Stimulated activated CD4-positive, alpha-beta T cell treated with anti-CD3 and anti-CD28 coated beads, Interleukin-15, amount 100 ng/mL, for 24 hours (primary cell): ENCODE data around the gene LZTS3.
A peak's percentile ranks its signal among the peaks of the same experiment; 100 is the strongest.
"Not testable (repeated sequence)": the region's sequence is repeated elsewhere in the genome, so short reads cannot be mapped to it uniquely, and the experiment has no call there.

Source experiments
- DNase-seq: peaks from one replicate; pipeline ENCODE4 v3.0.0-alpha.2; 2020

The LZTS3 gene

DNA sequence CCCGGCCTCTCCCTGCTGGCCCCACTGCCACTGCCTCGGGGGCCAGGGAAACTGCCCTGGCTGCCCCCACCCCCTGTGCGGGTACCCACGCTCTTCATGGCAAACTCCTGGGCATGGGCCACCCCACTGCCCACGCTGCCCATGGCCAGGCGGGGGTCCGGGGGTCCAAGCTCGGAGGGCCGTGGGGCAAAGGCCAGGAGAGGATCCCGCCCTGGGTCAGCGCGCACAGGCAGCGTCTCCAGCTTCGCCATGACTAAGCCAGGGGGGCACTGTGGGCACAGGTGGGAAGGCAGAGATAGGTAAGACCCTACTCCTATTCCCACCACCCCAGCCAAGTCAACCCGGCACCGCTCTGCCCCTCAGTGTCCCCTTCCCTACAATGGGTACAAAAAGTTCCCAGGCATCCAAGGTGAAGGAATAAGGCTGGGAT is 6.4 kb downstream of the LZTS3 start:
- no peak for DNase-seq

DNA sequence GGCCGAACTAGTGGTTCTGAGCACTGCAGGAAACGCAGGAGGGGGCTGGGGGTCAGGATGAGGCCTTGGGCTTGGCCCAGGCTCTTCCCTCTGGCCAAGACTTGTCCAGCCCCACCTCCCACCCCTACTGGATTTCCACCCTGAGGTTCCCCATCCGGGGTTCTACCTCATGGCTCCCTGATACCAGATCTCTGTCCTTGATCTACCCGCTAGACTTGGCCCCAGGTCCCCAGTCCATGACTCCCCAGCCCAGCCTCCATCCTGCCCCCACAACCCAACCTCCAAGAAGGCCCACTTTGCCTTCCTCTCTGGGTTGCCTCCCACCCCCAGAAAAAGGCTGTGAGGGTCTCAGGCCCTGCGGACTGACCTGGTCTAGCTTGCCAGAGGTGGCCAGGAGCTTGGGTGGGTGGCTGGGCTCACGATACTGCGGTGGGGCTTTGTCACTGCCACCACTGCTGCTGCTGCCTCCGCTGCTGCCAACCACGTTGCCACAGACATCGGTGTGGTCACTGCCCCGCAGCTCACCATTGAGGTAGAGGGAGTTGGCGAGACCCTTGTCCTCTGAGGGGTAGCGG is 6.9 kb downstream of the LZTS3 start:
- no peak for DNase-seq

DNA sequence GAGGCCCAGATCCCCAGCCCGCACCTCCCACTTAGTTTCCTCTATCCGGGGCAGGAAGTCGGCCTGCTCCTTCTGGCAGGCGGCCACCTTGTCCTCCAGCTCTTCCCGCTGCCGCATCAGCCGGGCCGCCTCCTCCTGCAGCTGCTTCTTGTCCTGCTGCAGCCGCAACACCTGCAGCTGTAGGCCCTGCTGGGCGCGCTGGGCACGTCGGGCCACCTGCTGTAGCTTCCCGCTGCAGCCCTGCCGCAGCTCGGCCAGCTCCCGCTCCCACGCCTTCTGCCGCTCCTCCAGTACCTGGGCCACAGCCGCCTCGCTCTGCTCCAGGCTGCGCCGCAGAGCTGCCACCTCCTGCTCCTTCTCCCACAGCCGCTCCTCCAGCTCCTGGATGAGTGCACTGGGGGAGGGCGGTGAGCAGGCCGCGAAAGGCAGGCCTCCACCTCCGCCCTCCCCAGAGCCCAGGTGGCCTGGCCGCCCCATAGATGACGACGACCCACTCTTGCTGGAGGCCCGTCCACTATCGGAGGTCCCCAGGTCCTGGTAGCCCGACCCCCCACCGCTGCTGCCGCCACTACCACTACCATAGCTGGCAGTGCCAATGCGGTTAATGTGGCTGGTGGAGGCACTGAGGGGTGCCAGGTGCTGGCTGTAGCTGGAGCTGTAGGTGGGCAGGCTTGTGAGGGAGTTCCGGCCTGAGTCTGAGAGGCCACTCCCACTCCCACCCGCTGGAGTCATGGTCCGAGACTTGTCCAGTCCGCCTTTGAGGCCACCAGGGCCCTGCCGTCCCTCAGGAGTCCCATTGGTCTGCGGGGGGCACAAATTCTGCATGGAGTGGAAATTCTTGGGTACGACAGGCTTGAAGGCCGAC is 7.6 kb downstream of the LZTS3 start:
- no peak for DNase-seq

DNA sequence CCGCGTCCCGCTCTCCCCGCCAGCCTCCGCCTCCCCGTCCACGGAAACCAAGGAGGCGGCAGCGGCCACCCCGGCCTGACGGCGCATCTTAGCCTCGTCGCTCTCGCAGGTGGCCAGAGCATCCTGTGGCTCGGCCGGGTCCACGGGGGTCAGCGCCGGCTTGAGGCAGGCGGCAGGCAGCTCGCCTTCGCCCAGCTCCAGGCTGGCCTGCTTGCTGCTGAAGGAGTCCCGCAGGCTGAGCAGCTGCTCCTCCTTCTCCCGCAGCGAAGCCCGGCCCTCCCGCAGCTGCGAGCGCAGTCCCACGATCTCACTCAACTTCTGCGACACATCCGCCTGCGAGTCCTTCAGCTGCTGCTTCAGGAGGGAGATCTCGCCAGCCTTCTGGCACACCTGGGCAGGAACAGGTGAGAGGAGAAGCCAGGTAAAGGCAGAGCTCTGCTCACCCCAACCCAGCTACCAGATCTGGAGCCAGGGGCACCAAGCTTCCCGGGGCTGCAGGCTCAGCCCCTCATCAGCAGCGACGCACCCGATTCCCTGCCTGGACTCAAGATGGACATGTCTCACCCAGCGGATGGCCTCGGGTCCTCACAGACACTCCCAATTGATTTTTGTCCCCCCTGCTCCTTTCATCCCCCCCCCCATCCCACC is 8.5 kb downstream of the LZTS3 start:
- no peak for DNase-seq

DNA sequence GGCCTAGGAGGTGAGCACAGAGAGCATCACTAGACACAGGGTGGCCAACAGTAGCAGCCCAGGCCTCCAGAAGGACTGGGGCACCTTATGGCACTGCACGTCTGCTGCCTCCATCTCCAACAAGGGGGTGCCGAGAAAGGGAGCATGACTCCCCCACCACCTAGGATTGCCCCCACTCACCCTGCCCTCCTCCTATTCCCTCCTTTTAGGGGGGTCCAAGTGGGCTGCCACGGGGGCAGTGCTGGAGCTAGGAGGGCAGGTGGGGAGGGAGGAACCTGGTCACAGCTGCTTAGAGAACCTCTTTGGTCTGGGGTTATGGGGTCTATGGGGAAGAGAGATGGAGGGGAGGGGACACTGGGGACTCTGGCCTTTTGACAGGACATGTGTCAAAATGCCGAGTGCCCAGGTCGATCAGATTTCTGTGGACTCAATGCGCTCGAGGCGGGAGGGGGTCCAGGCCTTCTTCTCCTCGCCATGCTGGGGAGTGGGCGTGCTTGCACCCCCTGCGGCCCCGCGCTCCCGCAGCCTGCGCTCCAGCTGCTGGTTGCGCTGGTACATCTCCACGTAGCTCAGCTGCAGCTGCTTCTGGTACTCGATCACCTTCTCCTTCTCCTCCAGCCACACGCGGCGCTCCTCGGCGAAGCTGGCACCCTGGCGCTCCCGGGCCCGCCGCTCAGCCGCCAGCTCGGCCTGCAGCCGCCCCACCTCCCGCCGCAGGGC is 9.1 kb downstream of the LZTS3 start:
- DNase-seq, result no peak

DNA sequence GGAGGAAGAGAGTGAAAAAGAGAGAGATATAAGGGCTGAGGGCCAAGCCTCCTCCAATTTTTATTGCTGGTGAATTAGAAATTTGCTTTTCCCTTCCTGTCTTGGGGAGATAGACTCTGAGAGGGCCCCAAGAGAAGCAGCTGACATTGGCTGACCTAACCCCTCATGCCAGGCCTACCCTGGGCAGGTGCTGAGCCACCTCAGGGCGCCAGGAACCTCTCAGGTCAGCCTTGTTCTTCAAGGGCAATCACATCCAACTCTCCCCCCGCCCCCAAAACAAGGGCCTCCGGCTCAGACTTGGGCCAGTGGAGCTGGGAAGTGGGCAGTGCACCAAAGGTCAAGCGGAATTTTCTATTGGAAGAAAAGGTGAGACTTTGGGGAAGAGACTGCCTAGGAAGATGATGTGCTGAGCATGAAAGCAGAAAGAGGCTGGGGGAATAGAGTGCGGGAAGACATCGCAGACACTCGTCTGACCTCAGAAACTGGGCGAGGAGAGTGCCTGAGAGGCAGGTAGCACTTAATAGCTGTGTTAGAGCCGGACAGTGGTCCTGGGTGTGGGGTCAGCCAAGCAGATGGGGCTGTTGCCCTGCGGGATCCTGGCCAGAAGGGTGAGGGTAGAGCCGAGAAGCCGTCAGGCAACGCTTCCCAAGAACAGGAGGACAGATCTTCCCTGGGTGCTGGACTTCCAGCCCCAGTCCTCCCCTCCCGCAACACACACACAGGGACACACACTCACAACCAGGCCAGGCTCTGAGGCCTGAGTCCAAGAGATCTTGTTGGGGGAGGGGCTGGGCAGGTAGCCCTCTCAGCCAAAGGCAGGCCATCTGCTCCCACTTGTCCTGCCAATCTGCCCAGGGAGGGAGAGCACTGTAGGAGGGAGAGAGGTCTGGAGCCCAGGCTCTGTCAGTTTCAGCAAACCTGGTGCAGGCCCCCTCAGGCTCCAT is 10.0 kb downstream of the LZTS3 start:
- no peak for DNase-seq

DNA sequence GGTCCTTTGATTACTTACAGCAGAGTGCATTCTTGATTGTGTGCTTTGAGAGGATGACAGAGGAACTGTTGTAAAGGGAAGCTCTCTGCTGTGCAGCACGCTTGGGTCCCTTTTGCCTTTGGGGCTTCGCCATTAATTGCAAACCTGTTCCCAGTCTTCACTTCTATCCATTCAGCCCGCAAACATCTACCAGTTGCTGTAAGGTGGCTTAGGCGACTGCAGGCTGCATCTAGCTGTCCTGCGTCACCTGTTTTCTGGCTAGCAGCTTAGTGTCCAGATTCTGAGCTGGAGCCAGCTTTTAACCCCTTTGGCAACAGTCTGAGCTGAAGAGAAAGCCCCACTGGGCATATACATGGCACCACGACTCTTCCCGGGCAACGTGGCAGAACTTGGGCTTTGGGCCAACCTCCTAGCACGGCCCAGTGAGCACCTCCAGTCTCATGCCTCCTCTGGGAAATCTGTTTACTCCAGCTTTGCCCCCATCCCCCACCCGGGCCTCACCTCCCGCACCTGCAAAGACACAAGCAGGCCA is 11.2 kb downstream of the LZTS3 start:
- no peak for DNase-seq

DNA sequence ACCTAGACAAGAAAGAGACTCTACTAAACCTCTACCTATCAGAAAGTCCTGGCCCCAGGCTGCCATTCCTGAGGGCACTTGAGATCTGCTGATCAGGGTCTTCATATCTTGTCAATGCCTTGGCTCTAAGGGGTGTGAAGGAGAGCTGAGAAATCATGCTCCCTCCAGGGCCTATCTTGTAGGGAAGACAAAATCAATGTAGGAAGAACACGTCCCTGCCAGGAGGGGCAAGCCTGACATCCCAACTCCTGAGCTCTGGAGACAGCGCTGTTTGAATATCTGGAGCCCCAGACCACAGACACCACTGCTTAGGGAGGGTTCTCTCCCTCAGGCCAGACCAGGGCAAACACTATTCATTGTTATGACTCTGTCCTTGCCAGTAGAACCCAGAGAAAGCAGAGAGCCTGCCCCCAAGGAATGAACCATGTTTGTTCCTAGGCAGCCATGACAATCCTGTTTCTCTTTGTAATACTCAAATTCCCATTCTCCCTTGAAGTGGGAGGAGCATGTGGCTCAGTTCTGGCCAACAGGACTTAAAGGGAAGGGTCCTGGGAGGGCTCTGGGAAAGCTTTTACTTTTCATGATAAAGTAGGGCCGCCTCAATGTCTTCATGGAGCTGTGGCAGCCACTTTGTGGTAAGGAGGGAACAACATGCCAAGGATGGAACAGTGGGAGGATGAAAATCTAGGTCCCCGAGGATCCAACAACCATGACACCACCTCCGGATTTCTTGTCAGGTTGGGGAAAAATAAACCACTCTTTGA is 11.9 kb downstream of the LZTS3 start:
- DNase-seq, result no peak

DNA sequence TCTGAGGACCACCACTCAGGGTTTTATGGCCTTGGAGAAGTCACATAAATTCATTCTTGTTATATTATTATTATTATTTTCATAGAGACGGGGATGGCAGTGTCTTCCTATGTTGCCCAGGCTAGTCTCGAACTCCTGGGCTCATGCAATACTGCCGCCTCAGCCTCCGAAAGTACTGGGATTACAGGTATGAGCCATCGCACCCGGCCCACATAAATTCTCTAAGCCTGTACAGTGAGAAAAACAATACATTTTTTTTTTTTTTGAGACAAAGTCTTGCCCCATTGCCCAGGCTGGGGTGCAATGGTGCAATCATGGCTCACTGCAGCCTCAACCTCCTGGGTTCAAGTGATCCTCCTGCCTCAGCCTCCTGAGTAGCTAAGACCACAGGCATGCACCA is 12.9 kb downstream of the LZTS3 start:
- DNase-seq, result no peak

DNA sequence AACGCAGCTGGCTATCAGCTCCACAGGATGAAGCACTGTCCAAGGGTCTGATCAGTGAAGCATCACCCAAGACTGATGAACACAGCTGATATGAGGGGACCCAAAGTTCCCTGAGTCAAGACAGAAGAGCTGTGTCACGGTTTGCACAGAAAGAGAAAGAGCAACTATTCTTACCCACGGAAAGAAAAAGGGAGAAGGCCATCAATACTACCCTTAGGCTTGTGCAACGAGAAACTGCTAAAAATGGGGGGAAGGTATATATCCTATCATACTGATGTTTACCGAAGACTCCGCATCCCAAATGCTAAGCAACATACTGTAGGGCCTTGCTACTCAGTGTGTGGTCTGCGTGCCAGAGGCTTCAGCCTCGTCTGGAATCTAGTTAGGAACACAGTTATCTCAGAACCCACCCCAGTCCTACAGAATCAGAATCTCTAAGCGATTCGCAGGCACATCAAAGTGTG is 14.3 kb downstream of the LZTS3 start:
- DNase-seq, result no peak

DNA sequence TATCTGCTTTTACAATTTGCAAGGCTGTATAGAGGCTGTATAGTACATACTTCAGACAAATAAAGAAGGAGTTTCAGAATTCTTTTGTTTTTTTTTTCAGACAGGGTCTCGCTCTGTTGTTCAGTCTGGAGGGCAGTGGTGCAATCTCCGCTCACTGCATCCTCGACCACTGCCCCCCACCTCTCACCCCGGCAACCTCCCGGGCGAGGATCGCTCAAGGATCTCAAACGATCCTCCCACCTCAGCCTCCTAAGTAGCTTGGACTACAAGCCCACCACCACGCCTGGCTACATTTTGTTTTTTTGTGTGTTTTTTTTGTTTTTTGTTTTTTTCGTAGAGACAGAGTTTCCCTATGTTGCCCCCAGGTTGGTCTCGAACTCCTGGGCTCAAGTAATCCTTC is 15.5 kb downstream of the LZTS3 start:
- no peak for DNase-seq

DNA sequence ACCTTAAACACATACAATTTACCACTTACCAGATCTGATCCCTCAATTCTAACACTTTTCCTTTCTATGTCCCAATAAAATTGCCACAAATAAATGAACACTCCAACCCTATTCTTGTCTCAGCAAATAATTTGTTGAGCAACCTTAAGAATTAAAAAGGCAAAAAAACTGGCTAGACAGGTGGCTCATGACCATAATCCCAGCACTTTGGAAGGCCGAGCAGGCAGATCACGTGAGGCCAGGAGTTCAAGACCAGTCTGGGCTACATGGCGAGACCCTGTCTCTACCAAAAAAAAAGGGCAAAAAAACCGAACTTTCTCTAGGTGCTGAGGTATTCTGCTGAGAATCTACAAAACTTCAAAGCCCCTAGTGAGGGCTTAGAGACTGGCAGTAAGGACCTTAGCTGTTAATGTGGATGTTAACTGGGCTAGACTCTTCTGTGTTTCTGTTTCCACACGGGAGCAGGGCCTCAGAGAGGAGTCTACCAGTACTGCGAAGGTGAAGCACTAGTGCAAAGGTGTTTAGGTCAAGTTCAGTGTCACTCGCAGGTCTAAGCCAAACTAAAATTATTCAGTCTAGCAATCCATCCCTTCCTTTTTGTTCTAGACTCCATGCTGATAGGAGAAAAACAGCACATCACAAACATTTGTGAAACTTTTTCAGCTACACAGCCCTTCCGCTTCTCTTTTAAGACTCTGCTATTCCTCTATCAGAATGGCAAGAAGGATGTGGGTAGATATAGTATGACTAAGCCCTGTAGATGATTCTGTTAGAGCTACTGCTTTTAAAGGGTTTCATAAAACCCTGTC is 16.3 kb downstream of the LZTS3 start:
- no peak for DNase-seq

DNA sequence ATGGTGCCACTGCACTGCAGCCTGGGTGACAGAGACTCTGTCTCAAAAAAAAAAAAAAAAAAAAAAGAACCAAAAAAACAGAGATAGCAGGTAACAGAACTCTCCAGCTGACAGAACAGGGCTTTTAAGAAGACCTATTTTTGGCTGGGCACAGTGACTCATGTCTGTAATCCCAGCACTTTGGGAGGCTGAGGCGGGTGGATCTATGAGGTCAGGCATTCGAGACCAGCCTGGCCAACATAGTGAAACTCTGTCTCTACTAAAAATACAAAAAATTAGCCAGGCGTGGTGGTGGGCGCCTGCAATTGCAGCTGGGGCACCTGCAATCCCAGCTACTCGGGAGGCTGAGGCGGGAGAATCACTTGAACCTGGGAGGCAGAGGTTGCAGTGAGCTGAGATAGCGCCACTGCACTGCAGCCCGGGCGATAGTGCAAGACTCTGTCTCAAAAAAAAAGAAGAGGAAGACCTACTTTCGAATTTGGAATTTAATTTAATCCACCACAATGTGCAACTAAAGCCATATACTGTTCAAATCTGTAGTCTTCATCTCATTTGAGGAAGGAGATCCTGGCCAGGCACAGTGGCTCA is 21.2 kb downstream of the LZTS3 start:
- not testable (repeated sequence) for DNase-seq

DNA sequence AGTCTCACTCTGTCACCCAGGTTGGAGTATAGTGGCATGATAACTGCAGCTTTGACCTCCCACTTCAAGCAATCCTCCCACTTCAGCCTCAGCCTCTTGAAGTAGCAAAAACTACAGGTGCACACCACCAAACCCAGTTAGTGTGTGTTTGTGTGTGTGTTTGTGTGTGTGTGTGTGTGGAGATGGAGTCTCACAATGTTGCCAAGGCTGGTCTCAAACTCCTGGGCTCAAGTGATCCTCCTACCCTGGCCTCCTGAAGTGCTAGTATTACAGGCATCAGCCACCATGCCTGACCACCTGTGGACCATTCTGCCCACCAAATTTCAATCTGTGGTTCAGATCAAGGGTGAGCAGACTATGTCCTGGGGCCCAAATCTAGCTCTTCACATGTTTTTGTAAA is 22.4 kb downstream of the LZTS3 start:
- no peak for DNase-seq

DNA sequence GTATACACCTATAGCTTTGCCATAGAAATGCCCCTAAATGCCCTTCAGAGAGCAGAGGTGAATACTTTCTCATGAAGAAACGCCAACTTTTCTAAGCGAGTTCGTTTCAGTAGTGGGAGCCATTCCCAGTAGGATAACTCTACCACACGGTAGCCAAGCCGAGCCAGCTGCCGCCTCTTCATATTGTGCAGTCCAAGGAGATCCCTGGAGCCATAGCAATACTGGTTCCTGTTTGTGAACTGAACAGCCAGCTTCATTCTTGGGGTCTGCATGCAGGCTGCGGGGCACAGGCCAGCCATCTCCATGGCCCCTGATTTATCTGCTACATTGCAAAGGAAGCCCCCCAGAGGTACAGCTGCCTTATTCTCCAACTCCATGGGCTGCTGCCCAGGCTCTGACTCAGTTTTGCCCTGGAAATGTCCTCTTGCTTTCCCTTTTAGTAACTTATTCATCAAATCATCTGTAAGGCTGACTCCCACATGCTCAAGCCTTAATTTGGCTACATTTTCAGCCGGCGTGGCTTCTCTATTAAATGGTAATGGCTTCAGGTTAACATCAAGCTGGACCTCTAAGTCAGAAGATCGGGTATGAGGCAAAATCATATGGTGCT is 26.5 kb downstream of the LZTS3 start:
- no peak for DNase-seq

DNA sequence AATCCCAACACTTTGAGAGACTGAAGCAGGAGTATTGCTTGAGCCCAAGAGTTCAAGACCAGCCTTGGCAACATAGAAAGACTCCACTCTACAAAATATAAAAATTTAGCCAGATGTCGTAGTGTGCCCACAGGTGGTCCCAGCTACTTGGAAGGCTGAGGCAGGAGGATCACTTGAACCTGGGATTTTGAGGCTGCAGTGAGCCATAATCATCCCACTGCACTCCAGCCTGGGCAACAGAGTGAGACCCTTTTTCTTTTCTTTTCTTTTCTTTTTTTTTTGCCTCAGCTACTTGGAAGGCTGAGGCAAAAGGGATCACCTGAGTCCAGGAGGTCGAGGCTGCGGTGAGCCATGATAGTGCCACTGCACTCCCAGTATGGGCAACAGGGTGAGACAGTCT is 31.6 kb downstream of the LZTS3 start:
- DNase-seq, result no peak

DNA sequence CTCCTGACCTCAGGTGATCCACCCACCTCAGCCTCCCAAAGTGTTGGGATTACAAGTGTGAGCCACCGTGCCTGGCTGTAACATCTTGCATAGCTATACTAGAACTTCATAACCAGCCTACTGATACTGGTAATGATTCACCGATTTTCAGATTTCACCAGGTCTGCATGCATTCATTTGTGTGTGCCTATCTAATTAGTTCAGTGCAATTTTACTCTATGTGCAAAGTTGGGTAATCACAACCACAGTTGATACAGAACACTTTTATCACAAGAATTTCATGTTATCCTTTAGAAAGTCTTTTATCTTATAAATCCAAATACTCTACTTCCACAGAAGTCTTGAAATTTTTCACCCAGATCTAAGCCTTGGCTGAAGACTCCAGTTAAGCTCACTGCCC is 35.9 kb downstream of the LZTS3 start:
- DNase-seq, result no peak

DNA sequence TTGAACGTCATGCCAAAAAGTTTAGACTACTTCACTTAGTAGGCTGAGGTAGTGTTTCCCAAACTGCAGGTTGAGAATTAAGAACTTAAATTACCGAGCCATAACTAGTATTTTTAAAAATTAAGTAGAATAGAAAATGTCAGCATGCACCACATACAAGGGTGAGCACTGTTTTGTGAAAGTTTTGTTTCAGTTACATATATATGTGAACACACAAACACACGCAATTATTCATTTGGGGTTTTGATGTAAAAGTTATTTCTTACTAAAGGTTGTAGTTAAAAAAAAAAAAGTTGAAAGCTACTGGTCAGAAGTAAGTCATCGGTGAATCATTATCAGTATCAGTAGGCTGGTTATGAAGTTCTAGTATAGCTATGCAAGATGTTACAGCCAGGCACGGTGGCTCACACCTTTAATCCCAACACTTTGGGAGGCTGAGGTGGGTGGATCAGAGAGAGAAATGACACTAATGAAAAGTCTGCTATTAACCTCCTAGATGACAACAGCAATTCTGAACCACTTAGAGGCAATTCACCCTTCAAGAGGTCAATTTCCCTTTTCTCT is 37.8 kb downstream of the LZTS3 start:
- DNase-seq, result peak; percentile 25

DNA sequence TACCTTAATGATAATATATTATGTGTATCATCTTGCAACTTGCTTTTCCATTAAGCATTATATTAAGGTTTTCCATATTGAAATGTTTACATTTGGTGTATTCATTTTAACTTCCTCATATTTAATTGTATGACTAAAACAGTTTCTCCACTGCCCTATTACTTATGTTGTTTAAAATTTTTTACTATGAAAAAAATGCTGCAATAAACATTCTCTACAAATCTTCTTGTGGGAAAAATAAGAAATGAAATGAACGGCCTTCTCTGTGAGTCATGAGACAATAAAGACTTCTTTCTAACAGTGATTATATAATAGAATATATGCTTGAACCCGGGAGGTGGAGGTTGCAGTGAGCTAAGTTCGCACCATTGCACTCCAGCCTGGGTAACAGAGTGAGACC is 39.2 kb downstream of the LZTS3 start:
- no peak for DNase-seq
